Measurements from ENCODE around the gene SHLD2. TPM values are rescaled to one million over a fixed set of nuclear protein-coding genes. Genes with fewer than 3 reads are reported as not detected.

Gene SHLD2
- total and polyA plus RNA-seq, 2 of the 13 experiments (the other 11 are each of a cell fraction or from before 2014, with no cell fraction given), result 25.7 to 53.7 TPM

DNA sequence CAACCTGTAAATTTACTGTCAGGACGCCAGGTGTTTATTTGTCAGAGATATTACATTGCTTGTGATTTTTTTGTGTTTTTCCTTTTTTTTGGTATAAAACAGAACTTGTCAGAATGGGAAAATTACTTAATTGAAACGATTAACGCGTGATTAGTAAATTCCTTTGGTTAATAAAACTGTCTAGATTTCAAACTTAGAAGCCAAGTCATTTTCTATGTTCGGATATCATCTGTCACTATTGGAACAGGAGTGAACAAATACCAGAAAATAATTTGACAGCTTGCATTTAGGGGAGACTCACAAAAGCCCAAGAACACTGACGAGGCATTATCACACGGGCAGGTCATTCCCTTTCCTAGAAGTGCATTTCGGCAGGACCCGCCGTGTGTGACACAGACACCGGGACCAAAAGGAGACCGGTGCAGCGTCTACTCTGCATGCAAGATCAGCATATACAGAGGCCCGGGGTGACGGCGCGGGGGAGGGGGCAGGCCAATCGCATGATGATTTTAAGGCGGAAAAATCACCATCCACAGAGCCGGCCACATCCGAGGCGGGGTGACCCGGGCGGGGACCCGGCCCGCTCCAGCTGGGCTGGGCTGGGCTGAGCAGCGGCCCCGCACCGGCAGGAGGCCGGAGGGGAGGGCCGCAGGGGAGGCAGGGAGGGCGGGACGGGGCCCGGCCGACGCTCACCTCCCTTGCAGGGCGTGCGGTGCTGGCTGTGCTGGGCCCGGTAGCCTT lies 1.2 kb upstream of the SHLD2 start (continued):
- TF ChIP-seq, protein P1, sequence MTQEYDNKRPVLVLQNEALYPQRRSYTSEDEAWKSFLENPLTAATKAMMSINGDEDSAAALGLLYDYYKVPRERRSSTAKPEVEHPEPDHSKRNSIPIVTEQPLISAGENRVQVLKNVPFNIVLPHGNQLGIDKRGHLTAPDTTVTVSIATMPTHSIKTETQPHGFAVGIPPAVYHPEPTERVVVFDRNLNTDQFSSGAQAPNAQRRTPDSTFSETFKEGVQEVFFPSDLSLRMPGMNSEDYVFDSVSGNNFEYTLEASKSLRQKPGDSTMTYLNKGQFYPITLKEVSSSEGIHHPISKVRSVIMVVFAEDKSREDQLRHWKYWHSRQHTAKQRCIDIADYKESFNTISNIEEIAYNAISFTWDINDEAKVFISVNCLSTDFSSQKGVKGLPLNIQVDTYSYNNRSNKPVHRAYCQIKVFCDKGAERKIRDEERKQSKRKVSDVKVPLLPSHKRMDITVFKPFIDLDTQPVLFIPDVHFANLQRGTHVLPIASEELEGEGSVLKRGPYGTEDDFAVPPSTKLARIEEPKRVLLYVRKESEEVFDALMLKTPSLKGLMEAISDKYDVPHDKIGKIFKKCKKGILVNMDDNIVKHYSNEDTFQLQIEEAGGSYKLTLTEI (CRISPR knock-in tag; conservative IDR thresholded peaks at IDR 0.05), result no peak
- TF ChIP-seq NR2F2 (IDR thresholded peaks at IDR 0.05; ENCODE audit: borderline replicate concordance, low read depth) (no peak), SAP130 (CRISPR knock-in tag; IDR thresholded peaks at IDR 0.05; ENCODE audit: low read depth) (peak; percentile 14; the same call in 1 of the 2 replicates), ZSCAN31 (CRISPR knock-in tag; IDR thresholded peaks at IDR 0.05; ENCODE audit: low read depth) (no peak), WIZ (CRISPR knock-in tag; IDR thresholded peaks at IDR 0.05) (no peak)

DNA sequence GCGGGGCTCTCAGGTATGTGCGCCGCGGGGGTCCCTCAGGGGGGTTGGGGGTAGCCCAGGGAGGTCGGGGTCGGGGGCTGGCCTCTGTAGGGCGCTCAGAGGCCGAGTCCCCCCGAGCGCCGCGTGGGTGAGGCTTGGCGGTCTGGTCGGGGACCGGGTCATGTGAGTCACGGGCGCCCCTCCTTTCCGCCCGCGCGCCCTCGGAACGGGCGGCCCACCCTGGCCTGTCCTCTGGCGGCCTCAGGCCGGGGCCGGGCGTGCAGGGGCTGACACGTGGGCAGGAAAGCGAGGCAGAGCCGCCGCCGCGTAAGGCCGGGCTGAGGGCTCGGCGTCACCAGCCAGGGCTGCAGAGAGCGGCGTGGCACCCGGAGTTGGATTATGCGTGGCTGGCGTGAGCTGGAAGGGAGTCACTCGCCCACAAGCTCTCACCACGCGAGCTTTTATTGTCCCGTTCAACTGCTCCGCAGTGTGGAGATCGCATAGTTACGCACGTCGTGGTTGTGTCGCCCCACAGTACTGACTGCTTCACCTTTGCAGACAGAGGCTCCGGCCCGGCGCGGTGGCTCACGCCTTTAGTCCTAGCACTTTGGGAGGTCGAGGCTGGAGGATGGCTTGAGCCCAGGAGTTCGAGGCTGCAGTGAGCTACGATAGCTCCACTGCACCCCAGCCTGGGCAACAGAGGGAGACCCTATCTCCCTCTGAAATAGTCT lies 385 bp downstream of the SHLD2 start:
- Histone ChIP-seq H3K9ac (ENCODE audit: insufficient read depth, low read depth, low read length) (peak overlapping the region; percentile 95), H3K4me1 (ENCODE audit: insufficient read depth, low read length) (peaks cover 52% of the 10 kb centered on the region), H4K20me1 (ENCODE audit: insufficient read depth, low read length) (peaks cover 17% of the 10 kb centered on the region), H3K79me2 (ENCODE audit: insufficient read depth, low read length) (peaks cover 88% of the 10 kb centered on the region), H3K36me3 (replicated peaks in 1 of 2; ENCODE audit: control insufficient read depth in 1 of 2, insufficient read depth in 2 of 2, low read length in 2 of 2) (peaks cover 3 to 17% of the 10 kb centered on the region in 2 experiments), H3K27ac (ENCODE audit: extremely low read length, insufficient read depth, low read length) (peak overlapping the region; percentile 97), H2AFZ (ENCODE audit: low read length) (no peak overlapping the region), H3K9me3 (ENCODE audit: low read length) (no peaks in the 10 kb centered on the region), H3K27me3 (ENCODE audit: control insufficient read depth in 1 of 2, insufficient read depth in 2 of 2, low read length in 2 of 2) (no peaks in the 10 kb centered on the region; a peak in 1 of 5 replicates), H3K4me2 (ENCODE audit: low read depth, low read length) (peak overlapping the region; percentile 79), H3K4me3 (replicated peaks in 1 of 3; ENCODE audit: insufficient read depth in 1 of 3, low read depth in 2 of 3, low read length in 3 of 3) (peak overlapping the region; percentile 57 to 88 (median 69))
- POLR2A ChIA-PET, result interaction anchor here (1.0 to 1.4 kb wide), 2 partner anchors 11 to 51 kb away, joined by 3 to 5 read pairs; no protein-coding TSS in a partner anchor
- FAIRE-seq (no peak), DNase-seq (ENCODE audit: low spot score) (peak; percentile 76), ATAC-seq (peak; percentile 83)
- intact Hi-C loops (cut with micrococcal nuclease; ENCODE audit: unreplicated experiment), result loop anchor here (2.0 kb wide), 1 partner anchor 41 kb away; no protein-coding TSS in a partner anchor
- BruUV-seq (replicated peaks), result TSS peak; percentile 57
- in situ Hi-C loops (cut with HindIII; ENCODE audit: extremely low pct_ligation_motif_present, low pct_unique_long_range_greater_than_20kb), result no loop called here
- under 1% methylated on average over 24 of the region's 60 CpGs for WGBS (ENCODE audit: low lambda C conversion rate)
- CTCF ChIA-PET (ENCODE audit: low intra/inter-chr PET ratio, low total read pairs), result interaction anchor here (0.8 kb wide), 1 partner anchor 157 kb away, joined by 3 read pairs; no protein-coding TSS in a partner anchor
- TF ChIP-seq TRIM24 (CRISPR knock-in tag; IDR thresholded peaks at IDR 0.05), result no peak
- TF ChIP-seq ZNF546 (CRISPR knock-in tag; conservative IDR thresholded peaks at IDR 0.05), result peak; percentile 84; the same call in 1 of the 2 replicates
- TF ChIP-seq SATB2 (CRISPR knock-in tag; IDR thresholded peaks at IDR 0.05), result 0 out of 2 replicates have a peak, but pooled peaks have one; percentile 46
- TF ChIP-seq SP2 (CRISPR knock-in tag; IDR thresholded peaks at IDR 0.05), result peak; percentile 46; the same call in 1 of the 2 replicates
- 0 out of 2 replicates have a peak, but pooled peaks have one; percentile 54 for TF ChIP-seq ZNF639 (CRISPR knock-in tag; conservative IDR thresholded peaks at IDR 0.05)
- TF ChIP-seq MED1 (CRISPR knock-in tag; IDR thresholded peaks at IDR 0.05), result peak; percentile 86
- TF ChIP-seq, protein P2, sequence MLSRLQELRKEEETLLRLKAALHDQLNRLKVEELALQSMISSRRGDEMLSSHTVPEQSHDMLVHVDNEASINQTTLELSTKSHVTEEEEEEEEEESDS (CRISPR knock-in tag; IDR thresholded peaks at IDR 0.05; ENCODE audit: borderline replicate concordance), result no peak
- no peak for TF ChIP-seq ZNF558 (CRISPR knock-in tag; IDR thresholded peaks at IDR 0.05; ENCODE audit: borderline replicate concordance)
- peak; percentile 56; the same call in 1 of the 2 replicates for TF ChIP-seq KMT2B (CRISPR knock-in tag; IDR thresholded peaks at IDR 0.05)
- no peak for TF ChIP-seq MEF2D (CRISPR knock-in tag; IDR thresholded peaks at IDR 0.05)
- TF ChIP-seq ARID2 (CRISPR knock-in tag; IDR thresholded peaks at IDR 0.05; ENCODE audit: borderline replicate concordance), result peak; percentile 55; the same call in 1 of the 2 replicates
- peak; percentile 89 for TF ChIP-seq ZNF205 (CRISPR knock-in tag; IDR thresholded peaks at IDR 0.05)
- TF ChIP-seq ZNF460 (CRISPR knock-in tag; IDR thresholded peaks at IDR 0.05; ENCODE audit: borderline replicate concordance), result peak; percentile 27; the same call in 1 of the 2 replicates
- no peak for TF ChIP-seq HDAC6 (IDR thresholded peaks at IDR 0.05; ENCODE audit: low read depth, low read length)
